Endothelial cell of umbilical vein (primary cell): Measurements from ENCODE around the gene SAE1. TPM values are rescaled to one million over a fixed set of nuclear protein-coding genes. Genes with fewer than 3 reads are reported as not detected.

Source experiments
- BruUV-seq: library from RNA; stranded (reverse); fragments of 400-500 nt; replicated peaks from 2 replicates; lab custom pipeline; 2021; lab: Mats Ljungman, UMichigan
- CTCF ChIA-PET: fragments of 300-600, 350-600 bp; sonication (Branson Sonifier 250); formaldehyde crosslinking; loops from one replicate; lab custom pipeline; 2021; ENCODE audit warnings: antibody characterized with exemption, inconsistent platforms; lab: Charles Lee
- POLR2A ChIA-PET: fragments of 300-600, 350-600 bp; sonication (Branson Sonifier 250); formaldehyde crosslinking; loops from one replicate; lab custom pipeline; 2021; ENCODE audit warnings: antibody characterized with exemption, inconsistent platforms; lab: Charles Lee
- DNase-seq: peaks from one replicate; pipeline ENCODE4 v3.0.0-alpha.2; 2011; ENCODE audit warnings: low read depth, low spot score
- FAIRE-seq: peaks from 2 replicates; lab custom pipeline; 2011; peaks lifted over from hg19 to GRCh38; lab: Jason Lieb, UNC
- H2AFZ ChIP-seq: 2 replicates; pipeline ENCODE4 v1.6.0; 2012; ENCODE audit warnings: low read depth, low read length, control low read depth, inconsistent platforms
- H3K27ac ChIP-seq: 2 replicates; pipeline ENCODE4 v1.5.1; 2011; ENCODE audit warnings: low read depth, mild to moderate bottlenecking, control low read depth, low read length, moderate library complexity; ENCODE audit not compliant: insufficient read depth
- H3K27me3 ChIP-seq, 2 experiments: 2 replicates each; pipeline versions ENCODE4 v1.6.0 to v1.6.1; 2011; ENCODE audit warnings: low read length in 2 of 2, mixed read lengths in 1 of 2; ENCODE audit not compliant: control insufficient read depth in 2 of 2, insufficient read depth in 2 of 2
- H3K36me3 ChIP-seq, 2 experiments: 2 replicates in 1 of 2; 3 replicates in 1 of 2; pipeline ENCODE4 v1.5.1; 2011; ENCODE audit warnings: low read length in 2 of 2, mild to moderate bottlenecking in 1 of 2, moderate library complexity in 1 of 2; ENCODE audit not compliant: control insufficient read depth in 2 of 2, insufficient read depth in 2 of 2; ENCODE audit errors: extremely low read depth in 1 of 2
- H3K4me1 ChIP-seq: 3 replicates; pipeline ENCODE4 v1.5.1; 2011; ENCODE audit warnings: mild to moderate bottlenecking, low read length; ENCODE audit not compliant: control insufficient read depth, insufficient read depth; ENCODE audit errors: extremely low read depth
- H3K4me2 ChIP-seq: 2 replicates; pipeline ENCODE4 v1.6.1; 2011; ENCODE audit warnings: low read length, control low read depth, mixed read lengths; ENCODE audit not compliant: insufficient read depth
- H3K4me3 ChIP-seq, 3 experiments: fragments of 200-600 bp in 1 of 3; sonication (generic), shearing (Covaris generic) in 1 of 3; replicated peaks in 1 of 3; 2 replicates each; pipeline ENCODE4 v1.5.1; 2011 to 2016; ENCODE audit warnings: control low read depth in 3 of 3, low read length in 3 of 3, mild to moderate bottlenecking in 2 of 3, inconsistent platforms in 1 of 3, low read depth in 1 of 3, moderate library complexity in 1 of 3; ENCODE audit not compliant: insufficient read depth in 1 of 3
- H3K79me2 ChIP-seq: 2 replicates; pipeline ENCODE4 v1.6.0; 2012; ENCODE audit warnings: low read length, inconsistent platforms; ENCODE audit not compliant: control insufficient read depth, insufficient read depth
- H3K9ac ChIP-seq: replicated peaks from 2 replicates; pipeline ENCODE3; 2011; ENCODE audit warnings: low read length, control low read depth; ENCODE audit not compliant: insufficient read depth; ENCODE audit errors: extremely low read depth
- H3K9me1 ChIP-seq: replicated peaks from 3 replicates; pipeline ENCODE4 v1.6.0; 2011; ENCODE audit warnings: mild to moderate bottlenecking, low read length; ENCODE audit not compliant: control insufficient read depth, insufficient read depth; ENCODE audit errors: extremely low read depth
- H3K9me3 ChIP-seq: replicated peaks from 2 replicates; pipeline ENCODE4 v1.5.1; 2012; ENCODE audit warnings: low read length, inconsistent platforms; ENCODE audit not compliant: control insufficient read depth, insufficient read depth
- H4K20me1 ChIP-seq: replicated peaks from 2 replicates; pipeline ENCODE3; 2011; ENCODE audit warnings: mild to moderate bottlenecking, low read length; ENCODE audit not compliant: control insufficient read depth, insufficient read depth; ENCODE audit errors: extremely low read depth
- GATA2 ChIP-seq: IDR thresholded peaks from 2 replicates; pipeline ENCODE4 v1.7.0; 2011; ENCODE audit warnings: low read depth, mild to moderate bottlenecking, moderate library complexity, mixed read lengths, low read length; ENCODE audit not compliant: insufficient read length, insufficient read depth
- MYC ChIP-seq: IDR thresholded peaks from one replicate; pipeline ENCODE4 v1.6.1; 2011; ENCODE audit warnings: mild to moderate bottlenecking, low read depth, low read length
- POLR2A ChIP-seq: IDR thresholded peaks from 2 replicates; pipeline ENCODE4 v1.6.1; 2012; ENCODE audit warnings: low read depth, mild to moderate bottlenecking, control low read depth, low read length
- POLR2AphosphoS5 ChIP-seq: IDR thresholded peaks from 2 replicates; pipeline ENCODE4 v1.6.1; 2012; ENCODE audit warnings: low read depth, mild to moderate bottlenecking, control low read depth, low read length, moderate library complexity; ENCODE audit not compliant: insufficient read depth
- dilution Hi-C: fragments of 300-500 bp; cut with MboI; formaldehyde crosslinking; loops from one replicate; pipeline ENCODE4 v1.15.0; 2019; ENCODE audit warnings: low sequenced_read_pairs; ENCODE audit not compliant: extremely low pct_ligation_motif_present
- intact Hi-C: fragments of 100-400 bp; cut with micrococcal nuclease; formaldehyde crosslinking; loops from one replicate; pipeline ENCODE4 v1.10.0; 2022
- polyA plus RNA-seq, 4 experiments: library from polyadenylated mRNA; depleted of rRNA in 3 of 4; stranded (reverse) in 3 of 4; unstranded in 1 of 4; fragments of >200 nt; gene quantifications; 2 replicates each; pipeline versions ENCODE4 v1.2.1 to v1.2.3, GENCODE V29; 2011 to 2012; ENCODE audit warnings: missing spikeins in 1 of 4
- total RNA-seq: library from RNA; stranded (reverse); gene quantifications from 2 replicates; pipeline ENCODE4 v1.2.3, GENCODE V29; 2021

SAE1 gene
- total and polyA plus RNA-seq, 2 donors (not counting 3 experiments of a cell fraction or from before 2014, with no cell fraction given), result 165 to 219 TPM

DNA sequence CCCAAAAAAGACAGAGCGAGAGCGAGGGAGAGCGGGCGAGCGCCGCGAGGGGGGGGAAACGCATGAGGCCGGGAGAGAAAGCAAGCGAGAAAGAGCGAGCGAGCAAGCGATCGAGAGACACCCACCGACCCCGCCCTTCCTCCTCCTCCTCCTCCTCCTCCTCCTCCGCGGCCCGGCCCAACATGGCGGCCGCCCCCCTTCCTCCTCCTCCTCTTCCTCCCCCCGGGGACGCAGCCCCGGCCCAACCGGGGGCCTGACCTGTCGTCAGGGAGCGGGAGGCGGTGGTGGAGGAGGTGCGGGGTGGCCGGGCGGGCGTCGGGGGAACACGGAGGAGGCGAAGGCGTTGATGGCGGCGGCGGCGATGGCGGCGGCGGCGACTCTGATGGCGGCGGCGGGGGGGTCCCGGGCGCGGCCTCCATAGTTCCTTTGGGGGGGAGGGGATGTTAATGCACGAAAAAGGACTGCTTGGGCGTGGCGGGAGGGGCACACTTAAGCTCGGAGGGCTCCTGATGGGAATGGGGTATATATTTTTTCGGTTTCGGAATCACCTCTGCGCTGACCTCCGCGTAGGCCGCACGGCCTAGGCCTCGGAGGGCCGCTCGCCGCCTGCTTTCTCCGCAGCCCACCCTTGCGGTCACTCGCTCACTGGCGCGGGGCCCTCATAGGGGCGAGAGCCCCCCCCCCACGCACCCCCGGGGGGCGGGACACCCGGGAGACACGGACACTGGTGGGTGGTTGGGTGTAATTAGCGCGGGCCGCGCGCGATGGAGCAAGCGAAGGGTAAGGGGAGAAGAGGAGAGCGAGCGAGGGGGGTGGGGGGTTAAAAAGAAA, 18.3 kb upstream of the SAE1 start:
- no peaks in the 10 kb centered on the region for H3K9me3 ChIP-seq
- dilution Hi-C loops, result no loop called here
- ChIA-PET CTCF (interaction anchor here (0.8 to 2.5 kb wide), 10 partner anchors 11 to 256 kb away, joined by 3 to 26 read pairs (median 8); partner anchors contain the start of gene SAE1), POLR2A (interaction anchor here (0.8 to 1.3 kb wide), 5 partner anchors 9 to 162 kb away, joined by 3 to 9 read pairs (median 3); partner anchors contain the start of gene SAE1)
- H3K27ac ChIP-seq, result peak overlapping the region; percentile 92
- TSS peak; percentile 14 for BruUV-seq
- TF ChIP-seq POLR2AphosphoS5 (peak; percentile 88), POLR2A (peak; percentile 77), GATA2 (no peak), MYC (peak; percentile 6)
- peak; percentile 77 for FAIRE-seq
- no peaks in the 10 kb centered on the region for H3K27me3 ChIP-seq
- H3K4me1 ChIP-seq, result peaks cover 31% of the 10 kb centered on the region
- H3K9ac ChIP-seq, result peak overlapping the region; percentile 99
- intact Hi-C loops, result loop anchor here (2.0 to 5.0 kb wide), 3 partner anchors 18 to 250 kb away; partner anchors contain the start of genes ARHGAP35, SAE1 and TMEM160
- H4K20me1 ChIP-seq, result no peaks in the 10 kb centered on the region
- H3K4me3 ChIP-seq, result peak overlapping the region; percentile 80 to 94 (median 93)
- no peaks in the 10 kb centered on the region for H3K36me3 ChIP-seq
- H3K9me1 ChIP-seq, result no peaks in the 10 kb centered on the region
- peaks cover 44% of the 10 kb centered on the region for H3K79me2 ChIP-seq
- peak overlapping the region; percentile 20 for H2AFZ ChIP-seq
- peak; percentile 69 for DNase-seq
- H3K4me2 ChIP-seq, result peak overlapping the region; percentile 93
